Endothelial cell of umbilical vein (primary cell): ENCODE data around the gene CNTNAP2. TPM values are rescaled to one million over a fixed set of nuclear protein-coding genes. Genes with fewer than 3 reads are reported as not detected.

ENCODE experiments used
- BruUV-seq: library from RNA; stranded (reverse); fragments of 400-500 nt; replicated peaks from 2 replicates; lab custom pipeline; 2021; lab: Mats Ljungman, UMichigan
- CTCF ChIA-PET: fragments of 300-600, 350-600 bp; sonication (Branson Sonifier 250); formaldehyde crosslinking; loops from one replicate; lab custom pipeline; 2021; ENCODE audit warnings: antibody characterized with exemption, inconsistent platforms; lab: Charles Lee
- POLR2A ChIA-PET: fragments of 300-600, 350-600 bp; sonication (Branson Sonifier 250); formaldehyde crosslinking; loops from one replicate; lab custom pipeline; 2021; ENCODE audit warnings: antibody characterized with exemption, inconsistent platforms; lab: Charles Lee
- DNase-seq: peaks from one replicate; pipeline ENCODE4 v3.0.0-alpha.2; 2011; ENCODE audit warnings: low read depth, low spot score
- FAIRE-seq: peaks from 2 replicates; lab custom pipeline; 2011; peaks lifted over from hg19 to GRCh38; lab: Jason Lieb, UNC
- H2AFZ ChIP-seq: 2 replicates; pipeline ENCODE4 v1.6.0; 2012; ENCODE audit warnings: low read depth, low read length, control low read depth, inconsistent platforms
- H3K27ac ChIP-seq: 2 replicates; pipeline ENCODE4 v1.5.1; 2011; ENCODE audit warnings: low read depth, mild to moderate bottlenecking, control low read depth, low read length, moderate library complexity; ENCODE audit not compliant: insufficient read depth
- H3K27me3 ChIP-seq, 2 experiments: 2 replicates each; pipeline versions ENCODE4 v1.6.0 to v1.6.1; 2011; ENCODE audit warnings: low read length in 2 of 2, mixed read lengths in 1 of 2; ENCODE audit not compliant: control insufficient read depth in 2 of 2, insufficient read depth in 2 of 2
- H3K36me3 ChIP-seq, 2 experiments: 2 replicates in 1 of 2; 3 replicates in 1 of 2; pipeline ENCODE4 v1.5.1; 2011; ENCODE audit warnings: low read length in 2 of 2, mild to moderate bottlenecking in 1 of 2, moderate library complexity in 1 of 2; ENCODE audit not compliant: control insufficient read depth in 2 of 2, insufficient read depth in 2 of 2; ENCODE audit errors: extremely low read depth in 1 of 2
- H3K4me1 ChIP-seq: 3 replicates; pipeline ENCODE4 v1.5.1; 2011; ENCODE audit warnings: mild to moderate bottlenecking, low read length; ENCODE audit not compliant: control insufficient read depth, insufficient read depth; ENCODE audit errors: extremely low read depth
- H3K4me2 ChIP-seq: 2 replicates; pipeline ENCODE4 v1.6.1; 2011; ENCODE audit warnings: low read length, control low read depth, mixed read lengths; ENCODE audit not compliant: insufficient read depth
- H3K4me3 ChIP-seq, 3 experiments: fragments of 200-600 bp in 1 of 3; sonication (generic), shearing (Covaris generic) in 1 of 3; replicated peaks in 1 of 3; 2 replicates each; pipeline ENCODE4 v1.5.1; 2011 to 2016; ENCODE audit warnings: control low read depth in 3 of 3, low read length in 3 of 3, mild to moderate bottlenecking in 2 of 3, inconsistent platforms in 1 of 3, low read depth in 1 of 3, moderate library complexity in 1 of 3; ENCODE audit not compliant: insufficient read depth in 1 of 3
- H3K79me2 ChIP-seq: 2 replicates; pipeline ENCODE4 v1.6.0; 2012; ENCODE audit warnings: low read length, inconsistent platforms; ENCODE audit not compliant: control insufficient read depth, insufficient read depth
- H3K9ac ChIP-seq: replicated peaks from 2 replicates; pipeline ENCODE3; 2011; ENCODE audit warnings: low read length, control low read depth; ENCODE audit not compliant: insufficient read depth; ENCODE audit errors: extremely low read depth
- H3K9me1 ChIP-seq: replicated peaks from 3 replicates; pipeline ENCODE4 v1.6.0; 2011; ENCODE audit warnings: mild to moderate bottlenecking, low read length; ENCODE audit not compliant: control insufficient read depth, insufficient read depth; ENCODE audit errors: extremely low read depth
- H3K9me3 ChIP-seq: replicated peaks from 2 replicates; pipeline ENCODE4 v1.5.1; 2012; ENCODE audit warnings: low read length, inconsistent platforms; ENCODE audit not compliant: control insufficient read depth, insufficient read depth
- H4K20me1 ChIP-seq: replicated peaks from 2 replicates; pipeline ENCODE3; 2011; ENCODE audit warnings: mild to moderate bottlenecking, low read length; ENCODE audit not compliant: control insufficient read depth, insufficient read depth; ENCODE audit errors: extremely low read depth
- EZH2 ChIP-seq: IDR thresholded peaks from 2 replicates; pipeline ENCODE4 v1.6.1; 2012; ENCODE audit warnings: borderline replicate concordance, low read depth, mild to moderate bottlenecking, moderate library complexity, low read length, inconsistent platforms; ENCODE audit not compliant: severe bottlenecking
- FOS ChIP-seq: IDR thresholded peaks from 2 replicates; pipeline ENCODE4 v1.6.1; 2011; ENCODE audit warnings: mild to moderate bottlenecking, low read length, moderate library complexity, borderline replicate concordance; ENCODE audit not compliant: insufficient read depth
- GATA2 ChIP-seq: IDR thresholded peaks from 2 replicates; pipeline ENCODE4 v1.7.0; 2011; ENCODE audit warnings: low read depth, mild to moderate bottlenecking, moderate library complexity, mixed read lengths, low read length; ENCODE audit not compliant: insufficient read length, insufficient read depth
- JUN ChIP-seq: IDR thresholded peaks from 2 replicates; pipeline ENCODE4 v1.6.1; 2011; ENCODE audit warnings: borderline replicate concordance, low read depth; ENCODE audit not compliant: insufficient read length, insufficient read depth
- MYC ChIP-seq: IDR thresholded peaks from one replicate; pipeline ENCODE4 v1.6.1; 2011; ENCODE audit warnings: mild to moderate bottlenecking, low read depth, low read length
- POLR2A ChIP-seq: IDR thresholded peaks from 2 replicates; pipeline ENCODE4 v1.6.1; 2012; ENCODE audit warnings: low read depth, mild to moderate bottlenecking, control low read depth, low read length
- POLR2AphosphoS5 ChIP-seq: IDR thresholded peaks from 2 replicates; pipeline ENCODE4 v1.6.1; 2012; ENCODE audit warnings: low read depth, mild to moderate bottlenecking, control low read depth, low read length, moderate library complexity; ENCODE audit not compliant: insufficient read depth
- dilution Hi-C: fragments of 300-500 bp; cut with MboI; formaldehyde crosslinking; loops from one replicate; pipeline ENCODE4 v1.15.0; 2019; ENCODE audit warnings: low sequenced_read_pairs; ENCODE audit not compliant: extremely low pct_ligation_motif_present
- intact Hi-C: fragments of 100-400 bp; cut with micrococcal nuclease; formaldehyde crosslinking; loops from one replicate; pipeline ENCODE4 v1.10.0; 2022
- polyA plus RNA-seq, 4 experiments: library from polyadenylated mRNA; depleted of rRNA in 3 of 4; stranded (reverse) in 3 of 4; unstranded in 1 of 4; fragments of >200 nt; gene quantifications; 2 replicates each; pipeline versions ENCODE4 v1.2.1 to v1.2.3, GENCODE V29; 2011 to 2012; ENCODE audit warnings: missing spikeins in 1 of 4
- total RNA-seq: library from RNA; stranded (reverse); gene quantifications from 2 replicates; pipeline ENCODE4 v1.2.3, GENCODE V29; 2021
- TF ChIP-seq, protein P1 (sequence below), 2 donors: IDR thresholded peaks; 1 replicate in 1 of 2; 2 replicates in 1 of 2; pipeline ENCODE4 v1.5.1; 2011; ENCODE audit warnings: low read length in 2 of 2, mild to moderate bottlenecking in 2 of 2, moderate library complexity in 2 of 2, control low read depth in 1 of 2, inconsistent platforms in 1 of 2, low read depth in 1 of 2; ENCODE audit not compliant: insufficient read depth in 1 of 2; ENCODE audit errors: extremely low read depth in 1 of 2
- TF ChIP-seq, protein P2 (sequence below): IDR thresholded peaks from 2 replicates; pipeline ENCODE4 v1.6.1; 2011; ENCODE audit not compliant: insufficient read depth, insufficient read length

The CNTNAP2 gene
- total and polyA plus RNA-seq, 2 donors (not counting 3 experiments of a cell fraction or from before 2014, with no cell fraction given), result not detected

DNA sequence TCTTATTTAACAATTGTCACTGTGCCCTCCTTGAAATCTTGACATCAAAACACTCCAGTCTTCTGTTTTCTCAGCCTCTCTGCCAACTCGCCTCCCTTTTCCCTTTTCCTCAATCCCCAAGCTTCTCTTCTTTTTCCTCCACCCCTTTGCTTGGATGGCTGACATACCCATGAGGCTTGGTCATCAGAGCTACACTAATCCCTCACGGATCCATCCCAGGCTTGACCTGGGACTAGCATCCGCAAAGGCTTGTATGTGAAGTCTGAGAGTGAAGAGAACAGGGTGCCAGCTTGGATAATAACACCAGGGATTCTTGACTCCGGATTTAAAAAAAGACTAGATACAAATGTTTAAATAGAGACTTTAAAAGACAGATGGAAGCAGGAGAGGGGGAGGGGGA, 2045.2 kb downstream of the CNTNAP2 start:
- intact Hi-C loops (no loop called here), dilution Hi-C loops (no loop called here)
- H4K20me1 ChIP-seq, result no peaks in the 10 kb centered on the region
- TF ChIP-seq FOS (no peak), POLR2A (no peak), JUN (no peak), GATA2 (no peak), POLR2AphosphoS5 (no peak), EZH2 (no peak), MYC (no peak)
- TF ChIP-seq, protein P1, sequence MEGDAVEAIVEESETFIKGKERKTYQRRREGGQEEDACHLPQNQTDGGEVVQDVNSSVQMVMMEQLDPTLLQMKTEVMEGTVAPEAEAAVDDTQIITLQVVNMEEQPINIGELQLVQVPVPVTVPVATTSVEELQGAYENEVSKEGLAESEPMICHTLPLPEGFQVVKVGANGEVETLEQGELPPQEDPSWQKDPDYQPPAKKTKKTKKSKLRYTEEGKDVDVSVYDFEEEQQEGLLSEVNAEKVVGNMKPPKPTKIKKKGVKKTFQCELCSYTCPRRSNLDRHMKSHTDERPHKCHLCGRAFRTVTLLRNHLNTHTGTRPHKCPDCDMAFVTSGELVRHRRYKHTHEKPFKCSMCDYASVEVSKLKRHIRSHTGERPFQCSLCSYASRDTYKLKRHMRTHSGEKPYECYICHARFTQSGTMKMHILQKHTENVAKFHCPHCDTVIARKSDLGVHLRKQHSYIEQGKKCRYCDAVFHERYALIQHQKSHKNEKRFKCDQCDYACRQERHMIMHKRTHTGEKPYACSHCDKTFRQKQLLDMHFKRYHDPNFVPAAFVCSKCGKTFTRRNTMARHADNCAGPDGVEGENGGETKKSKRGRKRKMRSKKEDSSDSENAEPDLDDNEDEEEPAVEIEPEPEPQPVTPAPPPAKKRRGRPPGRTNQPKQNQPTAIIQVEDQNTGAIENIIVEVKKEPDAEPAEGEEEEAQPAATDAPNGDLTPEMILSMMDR (IDR thresholded peaks at IDR 0.05; ENCODE audit: extremely low read depth in 1 of 2, insufficient read depth in 1 of 2, low read depth in 1 of 2, low read length in 2 of 2), result no peak
- TF ChIP-seq, protein P2, sequence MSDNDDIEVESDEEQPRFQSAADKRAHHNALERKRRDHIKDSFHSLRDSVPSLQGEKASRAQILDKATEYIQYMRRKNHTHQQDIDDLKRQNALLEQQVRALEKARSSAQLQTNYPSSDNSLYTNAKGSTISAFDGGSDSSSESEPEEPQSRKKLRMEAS, result no peak
- no peak overlapping the region for H3K27ac ChIP-seq
- H3K4me3 ChIP-seq, result no peak overlapping the region
- FAIRE-seq, result no peak
- no TSS peak for BruUV-seq
- H3K9me3 ChIP-seq, result peaks cover 13% of the 10 kb centered on the region
- CTCF ChIA-PET, result no interaction called here
- H3K36me3 ChIP-seq, result no peaks in the 10 kb centered on the region
- H3K4me2 ChIP-seq, result no peak overlapping the region
- POLR2A ChIA-PET, result no interaction called here
- H3K79me2 ChIP-seq, result no peaks in the 10 kb centered on the region
- no peak overlapping the region for H2AFZ ChIP-seq
- H3K4me1 ChIP-seq, result no peaks in the 10 kb centered on the region
- no peak overlapping the region for H3K9ac ChIP-seq
- DNase-seq, result no peak
- H3K27me3 ChIP-seq, result no peaks in the 10 kb centered on the region
- no peaks in the 10 kb centered on the region for H3K9me1 ChIP-seq
